Right cardiac atrium (tissue), 5 donors: ENCODE data around the gene GNRHR. TPM values are rescaled to one million over a fixed set of nuclear protein-coding genes. Genes with fewer than 3 reads are reported as not detected.
"Not testable (repeated sequence)": the region's sequence is repeated elsewhere in the genome, so short reads cannot be mapped to it uniquely, and the experiment has no call there.

Source experiments
- ATAC-seq, 2 donors: fragments of 200-7000 bp; cut with Tn5 transposase; one replicate each; pipeline versions ENCODE4 v1.8.0 to v1.9.1; 2020; ENCODE audit warnings: moderate library complexity in 2 of 2, mild to moderate bottlenecking in 1 of 2
- DNase-seq, 3 donors: peaks; one replicate each; pipeline ENCODE4 v3.0.0-alpha.2; 2020
- H3K27ac ChIP-seq: one replicate; pipeline ENCODE4 v1.5.1; 2013; ENCODE audit warnings: mild to moderate bottlenecking, low read length, control low read depth, moderate library complexity
- H3K27me3 ChIP-seq: one replicate; pipeline ENCODE4 v1.6.1; 2013; ENCODE audit not compliant: control insufficient read depth, insufficient read depth
- H3K4me1 ChIP-seq: one replicate; pipeline ENCODE4 v1.6.1; 2013; ENCODE audit warnings: low read length; ENCODE audit not compliant: control insufficient read depth, insufficient read depth
- H3K4me3 ChIP-seq: one replicate; pipeline ENCODE4 v1.5.1; 2013; ENCODE audit warnings: low read length, control low read depth
- H3K9me3 ChIP-seq: one replicate; pipeline ENCODE4 v1.6.1; 2013; ENCODE audit warnings: low read length; ENCODE audit not compliant: control insufficient read depth
- WGBS: extraction: QIAGEN DNeasy Blood & Tissue Kit; methylation state at CpG from one replicate; pipeline ENCODE4 v1.1.7; 2013; 5-methylcytosine and 5-hydroxymethylcytosine counted together
- intact Hi-C, 4 donors: fragments of 100-400 bp; cut with DNase I; formaldehyde crosslinking; loops; one replicate each; pipeline versions ENCODE4 v1.11.0 to v1.14.0; 2022 to 2023
- polyA plus RNA-seq: library from polyadenylated mRNA; stranded (reverse); fragments of 200-250 nt; gene quantifications from one replicate; pipeline ENCODE4 v1.2.3, GENCODE V29; 2013
- total RNA-seq, 4 donors: library from RNA; stranded (reverse); fragmentation: NEBNext Ultra II Directional; extraction: Animal tissue kit (Norgen Biotek cat#: 25700); gene quantifications; one replicate each; pipeline ENCODE4 v1.2.1, GENCODE V29; 2021
- donor health status: healthy with polysubstance abuse.
- donor health status: DM: no; HTN: yes; CAD: no.
- donor health status: DM: no; HTN: no; CAD: no.
- donor health status: DM: no; HTN: yes; CAD: no; lungs with severe emphysema.
- donor health status: DM: yes; HTN: yes; CAD: no.

The GNRHR gene
- total and polyA plus RNA-seq, 5 donors = not detected

- DNase-seq, intact Hi-C loops, ATAC-seq, H3K27ac ChIP-seq, H3K4me1 ChIP-seq, H3K9me3 ChIP-seq, H3K27me3 ChIP-seq, H3K4me3 ChIP-seq: not testable (repeated sequence)
- WGBS = 71% methylated on average over 6 of the region's 6 CpGs
Observed at GRCh38 chr4:67756991-67757390, 2.8 kb upstream of the GNRHR start.

- Histone ChIP-seq H3K4me1 (no peaks in the 10 kb centered on the region), H3K9me3 (no peaks in the 10 kb centered on the region), H3K4me3 (no peak overlapping the region), H3K27me3 (no peaks in the 10 kb centered on the region), H3K27ac (no peak overlapping the region)
- no peak for ATAC-seq
- intact Hi-C loops = no loop called here
- no peak for DNase-seq
- 69% methylated on average over 1 of the region's 1 CpG for WGBS
Observed at GRCh38 chr4:67755974-67756373, 1.8 kb upstream of the GNRHR start.

- no peak overlapping the region for H3K4me3 ChIP-seq
- intact Hi-C loops = no loop called here
- no peaks in the 10 kb centered on the region for H3K9me3 ChIP-seq
- ATAC-seq (no peak), DNase-seq (no peak)
- H3K4me1 ChIP-seq = no peaks in the 10 kb centered on the region
- 82% methylated on average over 1 of the region's 1 CpG for WGBS
- H3K27me3 ChIP-seq = no peaks in the 10 kb centered on the region
- H3K27ac ChIP-seq = no peak overlapping the region
Observed at GRCh38 chr4:67751260-67751659, 2.9 kb downstream of the GNRHR start.

DNA sequence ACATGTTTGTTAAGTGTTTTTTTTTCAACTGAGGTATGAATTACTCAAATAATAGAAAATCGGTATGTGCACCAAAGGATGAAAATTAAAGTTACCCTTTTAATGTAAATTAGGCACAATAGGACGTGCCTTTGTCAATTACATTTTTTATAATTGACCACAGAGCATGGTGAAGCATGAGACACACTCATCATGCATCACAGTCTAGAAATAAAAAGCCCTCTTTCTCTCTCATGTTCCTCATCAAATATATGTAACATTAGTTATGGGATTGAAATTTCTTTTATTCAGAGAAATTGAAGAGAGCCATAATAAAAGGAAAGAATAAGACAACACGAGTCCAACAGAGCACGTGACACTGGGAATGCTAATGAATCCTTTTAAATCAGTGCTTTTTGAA lies 3.5 kb downstream of the GNRHR start:
- WGBS = 86% methylated on average over 4 of the region's 4 CpGs
- H3K27me3 ChIP-seq = no peaks in the 10 kb centered on the region
- intact Hi-C loops = no loop called here
- no peak overlapping the region for H3K4me3 ChIP-seq
- no peaks in the 10 kb centered on the region for H3K9me3 ChIP-seq
- no peak overlapping the region for H3K27ac ChIP-seq
- DNase-seq (no peak), ATAC-seq (no peak)
- no peaks in the 10 kb centered on the region for H3K4me1 ChIP-seq

DNA sequence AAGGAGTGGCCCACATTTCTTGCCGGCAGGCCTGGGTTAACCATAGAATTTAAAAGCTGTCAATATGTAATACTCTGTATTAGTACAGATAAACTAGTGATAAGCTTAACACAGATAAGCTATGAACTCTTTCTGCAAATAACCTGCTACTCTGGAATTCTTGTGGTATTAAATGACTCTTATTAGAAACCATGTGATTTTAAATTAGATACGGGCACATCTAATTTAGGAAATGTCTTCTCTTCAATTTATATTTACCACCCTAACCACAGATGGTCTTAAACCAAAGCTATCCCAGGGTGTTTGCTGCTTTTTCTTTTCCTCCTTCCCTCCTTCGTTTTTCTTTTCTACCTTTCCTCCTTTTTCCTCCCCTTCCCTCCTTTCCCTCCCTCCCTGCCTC lies 4.9 kb downstream of the GNRHR start:
- intact Hi-C loops = no loop called here
- Histone ChIP-seq H3K9me3 (no peaks in the 10 kb centered on the region), H3K27me3 (no peaks in the 10 kb centered on the region), H3K4me1 (no peaks in the 10 kb centered on the region), H3K27ac (no peak overlapping the region), H3K4me3 (no peak overlapping the region)
- DNase-seq (no peak), ATAC-seq (no peak)
- WGBS = 72% methylated on average over 3 of the region's 3 CpGs

GRCh38 chr4:67746797-67747495 lies 7.2 kb downstream of the GNRHR start:
- no peaks in the 10 kb centered on the region for H3K27me3 ChIP-seq
- H3K4me3 ChIP-seq = no peak overlapping the region
- no peak overlapping the region for H3K27ac ChIP-seq
- ATAC-seq (no peak), DNase-seq (no peak)
- no peaks in the 10 kb centered on the region for H3K4me1 ChIP-seq
- intact Hi-C loops = no loop called here
- H3K9me3 ChIP-seq = no peaks in the 10 kb centered on the region
- 58% methylated on average over 5 of the region's 5 CpGs for WGBS

DNA sequence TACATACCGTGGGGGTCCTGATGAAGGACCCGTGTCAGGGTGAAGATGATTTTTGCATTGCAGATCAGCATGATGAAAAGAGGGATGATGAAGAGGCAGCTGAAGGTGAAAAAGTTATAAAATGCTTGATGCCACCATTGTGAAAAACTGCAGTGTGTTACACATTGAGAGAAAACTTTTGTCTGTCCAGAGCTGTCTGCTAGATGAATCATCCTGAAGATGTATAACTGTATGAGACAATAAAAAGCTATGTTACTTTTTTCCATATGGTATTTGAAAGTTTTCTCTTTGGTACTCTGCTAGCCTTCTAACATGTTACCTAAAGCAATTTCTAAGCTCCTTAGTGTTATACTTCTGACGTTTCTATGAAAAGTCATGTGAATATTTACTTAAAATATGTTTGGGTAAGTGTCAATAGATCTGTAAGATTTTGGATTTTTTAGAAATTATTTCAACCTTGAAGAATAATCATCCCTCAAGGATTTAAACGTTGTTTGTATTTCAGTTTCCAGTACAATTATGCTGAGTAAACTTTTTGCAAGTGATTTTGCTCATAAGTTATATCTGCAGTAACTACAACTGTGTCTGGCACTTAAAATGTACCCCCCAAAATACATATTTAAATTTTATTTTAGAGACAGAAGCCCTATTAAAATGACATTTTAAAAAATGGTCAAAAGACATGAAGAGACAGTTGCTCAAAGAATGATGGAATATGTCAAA lies 9.5 kb downstream of the GNRHR start:
- no peaks in the 10 kb centered on the region for H3K9me3 ChIP-seq
- H3K4me1 ChIP-seq = no peaks in the 10 kb centered on the region
- no peak overlapping the region for H3K4me3 ChIP-seq
- ATAC-seq (no peak), DNase-seq (no peak)
- WGBS = 71% methylated on average over 4 of the region's 4 CpGs
- no peak overlapping the region for H3K27ac ChIP-seq
- intact Hi-C loops = no loop called here
- H3K27me3 ChIP-seq = no peaks in the 10 kb centered on the region

DNA sequence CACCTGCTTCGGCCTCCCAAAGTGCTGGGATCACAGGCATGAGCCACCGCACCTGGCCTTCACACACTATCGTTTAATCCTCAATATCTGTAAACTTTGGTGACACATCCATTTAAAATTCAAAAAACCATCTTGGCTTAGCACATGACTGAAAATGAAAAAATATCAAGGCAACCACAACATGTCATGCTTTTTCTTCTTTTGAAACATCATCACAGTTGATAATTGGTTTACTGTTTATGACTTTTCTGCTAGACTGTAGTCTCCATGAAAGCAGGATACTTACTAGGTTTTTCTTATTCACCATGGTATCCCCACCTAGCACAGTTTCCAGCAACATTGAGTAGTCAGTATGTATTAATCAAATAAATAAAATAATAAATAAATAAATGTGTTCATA lies 11.0 kb downstream of the GNRHR start:
- H3K4me3 ChIP-seq = no peak overlapping the region
- intact Hi-C loops = no loop called here
- H3K9me3 ChIP-seq = no peaks in the 10 kb centered on the region
- no peaks in the 10 kb centered on the region for H3K4me1 ChIP-seq
- 93% methylated on average over 3 of the region's 3 CpGs for WGBS
- no peak overlapping the region for H3K27ac ChIP-seq
- H3K27me3 ChIP-seq = no peaks in the 10 kb centered on the region
- DNase-seq (no peak), ATAC-seq (no peak)

DNA sequence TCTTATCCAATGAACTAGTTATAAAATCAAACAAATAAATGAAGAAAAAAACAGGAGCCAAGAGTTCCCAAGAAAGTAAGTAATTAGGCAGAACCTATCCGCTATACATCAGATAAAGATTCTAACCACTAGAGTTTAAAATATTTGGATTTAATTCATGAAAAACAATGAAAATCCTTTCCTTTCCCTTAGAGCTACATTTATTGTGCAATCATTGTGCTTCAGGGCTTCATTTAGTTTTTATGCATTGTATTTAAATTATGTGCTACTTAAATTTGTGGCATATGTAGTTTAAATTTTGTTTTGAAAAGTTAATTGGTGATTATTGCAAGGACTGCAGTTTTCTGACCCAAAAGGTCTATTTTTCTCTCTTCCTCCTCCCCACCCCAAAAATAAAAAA lies 17.9 kb downstream of the GNRHR start:
- Histone ChIP-seq H3K4me3 (no peak overlapping the region), H3K27me3 (no peaks in the 10 kb centered on the region), H3K9me3 (no peaks in the 10 kb centered on the region), H3K4me1 (no peaks in the 10 kb centered on the region), H3K27ac (no peak overlapping the region)
- no peak for ATAC-seq
- 97% methylated on average over 1 of the region's 1 CpG for WGBS
- intact Hi-C loops = no loop called here
- DNase-seq = no peak

- H3K27me3 ChIP-seq = no peaks in the 10 kb centered on the region
- no peaks in the 10 kb centered on the region for H3K9me3 ChIP-seq
- no peak overlapping the region for H3K4me3 ChIP-seq
- H3K4me1 ChIP-seq = no peaks in the 10 kb centered on the region
- H3K27ac ChIP-seq = no peak overlapping the region
- ATAC-seq (no peak), DNase-seq (no peak)
- intact Hi-C loops = no loop called here
Observed at GRCh38 chr4:67735325-67735724, 18.9 kb downstream of the GNRHR start.

- H3K27me3 ChIP-seq, H3K27ac ChIP-seq, H3K9me3 ChIP-seq, DNase-seq, H3K4me1 ChIP-seq, intact Hi-C loops, ATAC-seq, H3K4me3 ChIP-seq: not testable (repeated sequence)
- WGBS = 94% methylated on average over 3 of the region's 3 CpGs
Observed at GRCh38 chr4:67730511-67730910, 23.7 kb downstream of the GNRHR start.
